T-cell (primary cell): ENCODE data around the gene C1orf174. TPM values are rescaled to one million over a fixed set of nuclear protein-coding genes. Genes with fewer than 3 reads are reported as not detected.

Experiments used
- ATAC-seq, 4 experiments: fragments of 200-7000 bp in 3 of 4; fragments of 150-1000 bp in 1 of 4; cut with Tn5 transposase; replicated peaks in 1 of 4; 1 replicate in 3 of 4; 2 replicates in 1 of 4; pipeline ENCODE4 v1.10.0; 2021; ENCODE audit warnings: moderate library complexity in 3 of 4, mild to moderate bottlenecking in 2 of 4, moderate number of reproducible peaks in 1 of 4
- CTCF ChIA-PET, 2 donors: fragments of 300-600 bp; sonication (Branson Sonifier 250); formaldehyde crosslinking; loops; one replicate each; lab custom pipeline; 2022; ENCODE audit warnings: antibody characterized with exemption in 2 of 2; lab: Charles Lee
- POLR2A ChIA-PET, 2 donors: fragments of 300-600 bp; sonication (Branson Sonifier 250); formaldehyde crosslinking; loops; one replicate each; lab custom pipeline; 2022; ENCODE audit warnings: antibody characterized with exemption in 2 of 2; lab: Charles Lee
- DNase-seq, 35 experiments: peaks; one replicate each; pipeline versions ENCODE4 v3.0.0 to v3.0.0-alpha.2; 2013 to 2023
- H3K27ac ChIP-seq: one replicate; pipeline ENCODE4 v1.5.1; 2013; ENCODE audit warnings: low read length
- H3K27me3 ChIP-seq, 2 experiments: replicated peaks in 1 of 2; 1 replicate in 1 of 2; 2 replicates in 1 of 2; pipeline versions ENCODE4 v1.6.1 to v1.7.0; 2013; ENCODE audit warnings: low read length in 1 of 2, mixed read lengths in 1 of 2; ENCODE audit not compliant: control insufficient read depth in 2 of 2, insufficient read depth in 2 of 2; ENCODE audit errors: extremely low read depth in 1 of 2
- H3K36me3 ChIP-seq, 2 donors: 1 replicate in 1 of 2; 2 replicates in 1 of 2; pipeline versions ENCODE4 v1.6.1 to v1.7.0; 2013; ENCODE audit warnings: low read length in 1 of 2; ENCODE audit not compliant: control insufficient read depth in 2 of 2, insufficient read depth in 1 of 2; ENCODE audit errors: extremely low read depth in 1 of 2
- H3K4me1 ChIP-seq, 2 experiments: 1 replicate in 1 of 2; 2 replicates in 1 of 2; pipeline versions ENCODE4 v1.6.1 to v1.7.0; 2013; ENCODE audit warnings: low read length in 2 of 2, mixed read lengths in 1 of 2; ENCODE audit not compliant: insufficient read depth in 2 of 2, control insufficient read depth in 1 of 2; ENCODE audit errors: extremely low read depth in 1 of 2
- H3K4me3 ChIP-seq, 2 donors: 1 replicate in 1 of 2; 2 replicates in 1 of 2; pipeline versions ENCODE4 v1.5.1 to v1.7.0; 2013; ENCODE audit warnings: mild to moderate bottlenecking in 2 of 2, low read length in 1 of 2, moderate library complexity in 1 of 2; ENCODE audit not compliant: control insufficient read depth in 1 of 2; ENCODE audit errors: extremely low read depth in 1 of 2
- H3K9me3 ChIP-seq: 2 replicates; pipeline ENCODE4 v1.7.0; 2013
- H3K27ac Mint-ChIP-seq, 2 donors: one replicate each; pipeline ENCODE4 v1.8.0; 2020 to 2021; ENCODE audit warnings: mild to moderate bottlenecking in 2 of 2, mixed read lengths in 2 of 2
- H3K27me3 Mint-ChIP-seq, 2 donors: one replicate each; pipeline ENCODE4 v1.8.0; 2021 to 2022; ENCODE audit warnings: mixed read lengths in 2 of 2
- H3K36me3 Mint-ChIP-seq: one replicate; pipeline ENCODE4 v1.8.0; 2021; ENCODE audit warnings: mixed read lengths
- H3K4me1 Mint-ChIP-seq, 3 donors: one replicate each; pipeline ENCODE4 v1.8.0; 2020 to 2022; ENCODE audit warnings: mixed read lengths in 3 of 3, mild to moderate bottlenecking in 1 of 3
- H3K4me3 Mint-ChIP-seq, 3 donors: one replicate each; pipeline ENCODE4 v1.8.0; 2020 to 2022; ENCODE audit warnings: mild to moderate bottlenecking in 3 of 3, mixed read lengths in 3 of 3, moderate library complexity in 3 of 3
- H3K9me3 Mint-ChIP-seq, 3 donors: one replicate each; pipeline ENCODE4 v1.8.0; 2020 to 2022; ENCODE audit warnings: mixed read lengths in 3 of 3
- WGBS: methylation state at CpG from one replicate; pipeline ENCODE4 v1.1.5; 2013; ENCODE audit warnings: missing lambda C conversion rate; ENCODE audit not compliant: insufficient coverage; 5-methylcytosine and 5-hydroxymethylcytosine counted together
- total RNA-seq, 35 experiments: library from RNA in 6 of 35; stranded (reverse) in 6 of 35; fragments of 120-200 nt in 1 of 35; gene quantifications; one replicate each; pipeline versions ENCODE4 v1.2.1 to v1.2.4 and lab custom pipeline; 2013 to 2026

The C1orf174 gene
- total RNA-seq, 5 donors from 2014 or later (not counting 1 experiment from before 2014, with no cell fraction given), result 15.7 to 34.7 (median 33.4) TPM

GRCh38 chr1:3943806-3944577 is 43.9 kb upstream of the C1orf174 start:
- POLR2A ChIA-PET, result no interaction called here
- H3K36me3 Mint-ChIP-seq, result no peaks in the 10 kb centered on the region
- H3K4me3 Mint-ChIP-seq, result no peak overlapping the region
- H3K36me3 ChIP-seq, result no peaks in the 10 kb centered on the region
- H3K4me3 ChIP-seq, result no peak overlapping the region
- peaks cover 20 to 46% of the 10 kb centered on the region in 2 donors for H3K27me3 Mint-ChIP-seq
- H3K4me1 ChIP-seq, result no peaks in the 10 kb centered on the region
- no peak overlapping the region for H3K27ac Mint-ChIP-seq
- no peaks in the 10 kb centered on the region for H3K4me1 Mint-ChIP-seq
- DNase-seq (no peak), ATAC-seq (no peak)
- 84% methylated on average over 27 of the region's 29 CpGs for WGBS
- CTCF ChIA-PET, result no interaction called here
- H3K27ac ChIP-seq, result no peak overlapping the region
- no peaks in the 10 kb centered on the region for H3K9me3 ChIP-seq
- H3K9me3 Mint-ChIP-seq, result no peaks in the 10 kb centered on the region
- peaks cover 0 to 48% of the 10 kb centered on the region in 2 experiments for H3K27me3 ChIP-seq

- no peak for ATAC-seq
- Histone ChIP-seq H3K36me3 (no peaks in the 10 kb centered on the region), H3K27ac (no peak overlapping the region), H3K4me1 (no peaks in the 10 kb centered on the region), H3K27me3 (peaks cover 0 to 43% of the 10 kb centered on the region in 2 experiments), H3K9me3 (no peaks in the 10 kb centered on the region), H3K4me3 (no peak overlapping the region)
- DNase-seq, result no peak
- ChIA-PET CTCF (no interaction called here), POLR2A (no interaction called here)
- Mint-ChIP-seq H3K36me3 (no peaks in the 10 kb centered on the region), H3K27me3 (peaks cover 20 to 46% of the 10 kb centered on the region in 2 donors), H3K27ac (no peak overlapping the region), H3K4me3 (no peak overlapping the region), H3K4me1 (no peaks in the 10 kb centered on the region), H3K9me3 (no peaks in the 10 kb centered on the region)
- WGBS, result 94% methylated on average over 5 of the region's 11 CpGs
Measured at GRCh38 chr1:3943123-3943431, 43.0 kb upstream of the C1orf174 start.

DNA sequence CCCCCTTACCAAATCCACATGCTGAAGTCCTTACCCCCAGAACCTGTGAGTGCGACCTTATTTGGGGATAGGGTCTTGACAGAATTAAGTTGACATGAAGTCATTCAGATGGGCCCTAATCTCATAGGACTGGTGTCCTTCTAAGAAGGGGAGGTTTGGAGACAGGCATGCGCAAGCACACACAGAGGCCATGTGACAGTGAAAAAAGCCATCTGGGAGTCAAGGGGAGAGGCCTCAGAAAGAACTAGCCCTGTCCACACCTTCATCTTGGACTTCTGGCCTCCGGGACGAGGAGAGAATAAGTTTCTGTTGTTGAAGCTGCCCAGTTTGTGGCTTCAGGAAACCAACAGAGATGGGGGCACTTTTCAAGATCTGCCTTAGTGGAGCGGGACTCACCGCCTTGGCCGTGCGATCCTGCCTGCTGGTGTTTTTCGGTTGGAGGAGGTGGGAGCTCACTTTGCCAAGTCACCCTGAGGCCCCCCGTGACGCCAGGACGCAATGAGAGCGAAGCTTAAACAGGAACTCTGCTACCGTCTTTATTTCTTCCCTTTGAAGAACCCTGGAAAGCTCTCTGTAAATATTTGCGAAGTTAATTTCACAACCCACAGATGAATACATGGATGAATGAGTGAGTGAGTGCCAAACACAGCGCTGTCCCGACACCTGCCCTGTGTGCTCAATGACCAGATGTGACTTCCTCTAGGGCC is 42.5 kb upstream of the C1orf174 start:
- no peaks in the 10 kb centered on the region for H3K9me3 ChIP-seq
- peaks cover 0 to 41% of the 10 kb centered on the region in 2 experiments for H3K27me3 ChIP-seq
- Mint-ChIP-seq H3K27ac (no peak overlapping the region), H3K27me3 (peaks cover 20 to 42% of the 10 kb centered on the region in 2 donors), H3K4me1 (no peaks in the 10 kb centered on the region), H3K36me3 (no peaks in the 10 kb centered on the region), H3K4me3 (no peak overlapping the region), H3K9me3 (peaks cover 0 to 2% (median 0%) of the 10 kb centered on the region in 3 donors)
- H3K36me3 ChIP-seq, result no peaks in the 10 kb centered on the region
- H3K27ac ChIP-seq, result no peak overlapping the region
- 77% methylated on average over 13 of the region's 17 CpGs for WGBS
- no peak for ATAC-seq
- ChIA-PET CTCF (no interaction called here), POLR2A (interaction anchor here in 1 of 2 donors (0.7 kb wide), 1 partner anchor 1972 kb away, joined by 12 read pairs; no protein-coding TSS in a partner anchor)
- no peak overlapping the region for H3K4me3 ChIP-seq
- DNase-seq, result no peak
- no peaks in the 10 kb centered on the region for H3K4me1 ChIP-seq

DNA sequence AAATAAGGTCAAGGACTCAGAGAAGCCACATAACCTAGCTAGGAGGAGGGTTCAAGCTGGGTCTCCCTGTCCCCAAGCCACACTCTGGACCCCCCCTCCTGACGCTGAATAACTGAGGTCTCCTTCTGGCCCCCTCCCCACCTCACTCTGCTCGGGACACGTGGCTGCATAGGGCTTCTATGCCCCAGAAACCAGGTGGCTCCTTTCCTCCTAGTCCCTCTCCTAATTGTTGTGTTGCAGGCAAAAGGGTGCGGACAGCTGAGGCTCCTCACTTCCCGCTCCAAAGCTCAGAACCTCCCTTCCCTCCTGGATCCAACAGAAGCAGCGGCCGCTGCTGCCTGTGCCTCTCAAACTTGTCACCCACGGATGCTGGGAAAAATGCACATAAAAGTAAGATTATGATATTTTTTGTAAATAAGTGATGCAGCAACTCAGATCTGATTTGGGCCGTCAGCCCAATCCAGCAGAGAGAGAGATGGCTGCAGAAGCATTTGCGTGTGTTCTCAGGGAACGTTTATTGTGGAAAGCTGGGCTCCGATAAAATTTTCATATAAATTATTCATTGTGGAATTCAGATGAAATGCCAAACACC is 40.8 kb upstream of the C1orf174 start:
- 68% methylated on average over 4 of the region's 12 CpGs for WGBS
- Mint-ChIP-seq H3K4me3 (no peak overlapping the region), H3K36me3 (no peaks in the 10 kb centered on the region), H3K27ac (no peak overlapping the region), H3K4me1 (no peaks in the 10 kb centered on the region), H3K27me3 (peaks cover 20 to 35% of the 10 kb centered on the region in 2 donors), H3K9me3 (peaks cover 0 to 8% (median 6%) of the 10 kb centered on the region in 3 donors)
- Histone ChIP-seq H3K9me3 (no peaks in the 10 kb centered on the region), H3K27me3 (peaks cover 0 to 32% of the 10 kb centered on the region in 2 experiments), H3K27ac (no peak overlapping the region), H3K36me3 (no peaks in the 10 kb centered on the region), H3K4me3 (no peak overlapping the region), H3K4me1 (no peaks in the 10 kb centered on the region)
- no peak for DNase-seq
- CTCF ChIA-PET, result no interaction called here
- no peak for ATAC-seq
- POLR2A ChIA-PET, result no interaction called here

DNA sequence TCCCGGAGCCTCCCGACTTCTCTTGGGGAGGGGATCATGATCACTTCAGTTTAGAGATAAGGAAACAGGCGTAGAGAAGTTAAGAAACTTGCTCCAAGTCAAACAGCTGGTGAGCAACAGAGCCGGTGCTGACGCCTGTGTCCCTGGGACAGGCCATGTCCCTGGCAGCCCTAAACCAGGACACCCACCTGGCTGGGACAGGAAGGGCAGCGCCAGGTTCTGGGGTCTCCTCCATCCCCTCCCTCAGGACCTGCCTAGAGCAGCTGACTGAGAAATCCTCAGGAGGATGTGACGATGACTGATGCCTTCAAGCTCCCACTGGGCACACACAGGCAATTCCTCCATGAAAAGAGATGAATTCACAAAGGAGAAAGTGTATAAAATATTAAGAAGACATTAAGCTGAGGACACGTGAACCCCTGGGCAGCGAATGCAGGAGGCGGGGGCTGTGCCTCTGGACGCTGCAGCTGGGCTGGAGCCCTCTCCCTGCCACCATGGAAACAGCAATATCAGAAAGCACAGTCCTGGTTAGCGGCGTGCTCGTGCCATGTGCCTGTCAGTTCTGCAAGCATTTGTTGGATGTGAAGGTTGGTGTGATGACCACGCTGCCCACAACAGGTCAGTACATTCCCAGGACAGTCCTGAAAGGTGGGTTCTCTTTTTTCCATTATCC is 40.1 kb upstream of the C1orf174 start:
- POLR2A ChIA-PET, result no interaction called here

More for the DNA sequence above, 40.1 kb upstream of the C1orf174 start:
- DNase-seq (no peak), ATAC-seq (no peak)
- WGBS, result 85% methylated on average over 4 of the region's 15 CpGs
- H3K36me3 ChIP-seq, result no peaks in the 10 kb centered on the region
- H3K36me3 Mint-ChIP-seq, result no peaks in the 10 kb centered on the region
- H3K4me1 Mint-ChIP-seq, result no peaks in the 10 kb centered on the region
- H3K27ac ChIP-seq, result no peak overlapping the region
- no peak overlapping the region for H3K4me3 ChIP-seq
- H3K9me3 ChIP-seq, result no peaks in the 10 kb centered on the region
- no peak overlapping the region for H3K4me3 Mint-ChIP-seq
- CTCF ChIA-PET, result no interaction called here
- no peak overlapping the region for H3K27ac Mint-ChIP-seq
- peaks cover 20 to 31% of the 10 kb centered on the region in 2 donors for H3K27me3 Mint-ChIP-seq
- peaks cover 0 to 31% of the 10 kb centered on the region in 2 experiments for H3K27me3 ChIP-seq
- H3K9me3 Mint-ChIP-seq, result peaks cover 0 to 8% (median 6%) of the 10 kb centered on the region in 3 donors
- H3K4me1 ChIP-seq, result no peaks in the 10 kb centered on the region
